ENCODE results near the gene XPR1.

- TF ChIP-seq CTCF (IDR thresholded peaks at IDR 0.05) (no peak), POLR2A (IDR thresholded peaks at IDR 0.05) (no peak)
These were observed 120.1 kb downstream of the XPR1 start for GRCh38 chr1:180751921-180752320.
